ENCODE measurements around the gene SHC2. TPM values are rescaled to one million over a fixed set of nuclear protein-coding genes. Genes with fewer than 3 reads are reported as not detected.

Gene SHC2
- total RNA-seq, 2 donors from 2014 or later: 2.7 to 9.5 TPM

GRCh38 chr19:457636-458035 is 3.2 kb downstream of the SHC2 start:
- Histone ChIP-seq H3K27ac (no peak overlapping the region), H3K4me3 (no peak overlapping the region), H3K4me1 (no peaks in the 10 kb centered on the region), H3K27me3 (no peaks in the 10 kb centered on the region), H3K36me3 (no peaks in the 10 kb centered on the region), H3K9me3 (no peaks in the 10 kb centered on the region), H3K9ac (ENCODE audit: low read depth in 2 of 2, low read length in 2 of 2) (no peak overlapping the region)
- DNase-seq: no peak
- intact Hi-C loops (cut with DNase I): no loop called here
- no peak for TF ChIP-seq CTCF (IDR thresholded peaks at IDR 0.05)

DNA sequence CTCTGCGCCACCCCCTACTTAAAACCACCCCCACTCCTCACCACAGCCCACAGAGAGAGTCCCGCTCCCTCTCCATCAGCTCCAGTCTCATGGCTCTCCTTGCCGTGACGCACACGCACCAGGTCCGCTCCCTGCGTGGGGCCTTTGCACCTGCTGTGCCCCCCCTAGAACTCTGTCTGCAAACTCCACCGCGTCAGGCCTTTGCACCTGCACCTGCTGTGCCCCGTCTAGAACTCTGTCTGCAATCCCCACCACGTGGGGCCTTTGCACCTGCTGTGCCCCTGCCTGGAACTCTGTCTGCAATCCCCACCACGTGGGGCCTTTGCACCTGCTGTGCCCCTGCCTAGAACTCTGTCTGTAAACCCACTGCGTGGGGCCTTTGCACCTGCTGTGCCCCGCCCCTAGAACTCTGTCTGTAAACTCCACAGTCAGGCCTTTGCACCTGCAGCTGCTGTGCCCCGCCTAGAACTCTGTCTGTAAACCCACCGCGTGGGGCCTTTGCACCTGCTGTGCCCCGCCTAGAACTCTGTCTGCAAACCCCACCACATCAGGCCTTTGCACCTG is 4.2 kb downstream of the SHC2 start:
- Histone ChIP-seq H3K4me1 (no peaks in the 10 kb centered on the region), H3K9me3 (no peaks in the 10 kb centered on the region), H3K9ac (ENCODE audit: low read depth in 2 of 2, low read length in 2 of 2) (no peak overlapping the region), H3K36me3 (no peaks in the 10 kb centered on the region), H3K27me3 (no peaks in the 10 kb centered on the region), H3K4me3 (no peak overlapping the region), H3K27ac (no peak overlapping the region)
- DNase-seq: peak; percentile 50
- intact Hi-C loops (cut with DNase I): no loop called here
- TF ChIP-seq CTCF (IDR thresholded peaks at IDR 0.05): no peak

GRCh38 chr19:455851-456546 is 4.8 kb downstream of the SHC2 start:
- no peaks in the 10 kb centered on the region for H3K4me1 ChIP-seq
- intact Hi-C loops (cut with DNase I): no loop called here
- DNase-seq: no peak
- H3K4me3 ChIP-seq: no peak overlapping the region
- H3K9ac ChIP-seq (ENCODE audit: low read depth in 2 of 2, low read length in 2 of 2): no peak overlapping the region
- no peaks in the 10 kb centered on the region for H3K9me3 ChIP-seq
- no peaks in the 10 kb centered on the region for H3K27me3 ChIP-seq
- H3K27ac ChIP-seq: no peak overlapping the region
- no peaks in the 10 kb centered on the region for H3K36me3 ChIP-seq
- TF ChIP-seq CTCF (IDR thresholded peaks at IDR 0.05): no peak

GRCh38 chr19:455031-455705 is 5.7 kb downstream of the SHC2 start:
- no peak for TF ChIP-seq CTCF (IDR thresholded peaks at IDR 0.05)
- intact Hi-C loops (cut with DNase I): no loop called here
- Histone ChIP-seq H3K9me3 (no peaks in the 10 kb centered on the region), H3K27me3 (no peaks in the 10 kb centered on the region), H3K4me1 (no peaks in the 10 kb centered on the region), H3K4me3 (no peak overlapping the region), H3K9ac (ENCODE audit: low read depth in 2 of 2, low read length in 2 of 2) (no peak overlapping the region), H3K27ac (no peak overlapping the region), H3K36me3 (no peaks in the 10 kb centered on the region)
- DNase-seq: no peak

- no peak for DNase-seq
Measured at GRCh38 chr19:453606-454005, 7.2 kb downstream of the SHC2 start.

More at GRCh38 chr19:453606-454005, 7.2 kb downstream of the SHC2 start:
- Histone ChIP-seq H3K4me3 (no peak overlapping the region), H3K27me3 (no peaks in the 10 kb centered on the region), H3K4me1 (no peaks in the 10 kb centered on the region), H3K9ac (ENCODE audit: low read depth in 2 of 2, low read length in 2 of 2) (no peak overlapping the region), H3K27ac (no peak overlapping the region), H3K36me3 (no peaks in the 10 kb centered on the region), H3K9me3 (no peaks in the 10 kb centered on the region)
- intact Hi-C loops (cut with DNase I): no loop called here
- TF ChIP-seq CTCF (IDR thresholded peaks at IDR 0.05): no peak
